ENCODE results near the gene SMAD7.

Gene SMAD7, protein sequence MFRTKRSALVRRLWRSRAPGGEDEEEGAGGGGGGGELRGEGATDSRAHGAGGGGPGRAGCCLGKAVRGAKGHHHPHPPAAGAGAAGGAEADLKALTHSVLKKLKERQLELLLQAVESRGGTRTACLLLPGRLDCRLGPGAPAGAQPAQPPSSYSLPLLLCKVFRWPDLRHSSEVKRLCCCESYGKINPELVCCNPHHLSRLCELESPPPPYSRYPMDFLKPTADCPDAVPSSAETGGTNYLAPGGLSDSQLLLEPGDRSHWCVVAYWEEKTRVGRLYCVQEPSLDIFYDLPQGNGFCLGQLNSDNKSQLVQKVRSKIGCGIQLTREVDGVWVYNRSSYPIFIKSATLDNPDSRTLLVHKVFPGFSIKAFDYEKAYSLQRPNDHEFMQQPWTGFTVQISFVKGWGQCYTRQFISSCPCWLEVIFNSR

DNA sequence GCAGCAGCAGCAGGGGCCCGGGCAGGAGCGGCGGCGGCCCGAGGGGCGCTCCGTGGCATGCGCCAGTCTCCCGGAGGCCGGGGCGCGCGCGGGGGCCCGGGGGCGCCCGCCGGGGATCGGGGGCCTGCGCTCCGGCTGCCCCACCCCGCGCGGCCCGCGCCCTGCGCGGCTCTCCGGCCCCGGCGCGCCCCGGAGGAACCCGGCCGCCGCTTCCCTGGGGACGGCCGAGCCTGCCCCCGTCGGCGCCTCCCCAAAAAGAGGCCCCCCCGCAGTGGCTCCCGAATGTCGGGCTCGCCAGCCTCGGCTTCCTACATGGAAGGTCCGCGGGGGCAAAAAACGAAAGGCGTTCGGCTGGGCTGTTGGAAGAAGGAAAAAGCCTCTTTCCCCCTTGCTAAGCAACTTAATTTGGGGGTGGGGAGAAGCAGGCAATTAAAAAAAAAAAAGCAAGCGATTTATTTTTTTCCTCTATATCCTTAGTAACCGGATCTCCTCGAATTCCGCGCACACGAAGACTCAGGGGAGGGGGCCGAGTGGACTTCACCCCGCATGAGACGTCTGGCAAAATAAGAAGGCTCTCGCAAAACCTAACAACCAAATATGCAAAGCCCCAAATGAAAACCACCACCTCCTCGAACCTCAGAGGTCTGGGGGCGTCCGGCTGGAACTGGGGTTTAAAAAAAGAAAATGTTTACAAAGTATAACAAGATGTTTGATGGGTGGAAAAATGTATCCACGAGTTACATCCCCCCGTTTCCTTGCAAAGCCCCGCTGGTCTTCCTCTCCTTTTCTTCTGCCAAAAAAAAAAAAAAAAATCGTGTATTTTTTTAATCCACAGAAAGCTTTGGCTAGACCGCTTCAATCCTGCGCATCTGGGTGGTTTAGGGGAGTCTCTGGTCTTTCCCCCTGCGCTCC, at the start of gene SMAD7:
Gene SMAD7, minus strand, starts transcription at position 430 of the 912 bp plus-strand sequence. CDS start 541 bp downstream, outside the sequence.
- no peak for DNase-seq (ENCODE audit: low read depth in 2 of 2)

DNA sequence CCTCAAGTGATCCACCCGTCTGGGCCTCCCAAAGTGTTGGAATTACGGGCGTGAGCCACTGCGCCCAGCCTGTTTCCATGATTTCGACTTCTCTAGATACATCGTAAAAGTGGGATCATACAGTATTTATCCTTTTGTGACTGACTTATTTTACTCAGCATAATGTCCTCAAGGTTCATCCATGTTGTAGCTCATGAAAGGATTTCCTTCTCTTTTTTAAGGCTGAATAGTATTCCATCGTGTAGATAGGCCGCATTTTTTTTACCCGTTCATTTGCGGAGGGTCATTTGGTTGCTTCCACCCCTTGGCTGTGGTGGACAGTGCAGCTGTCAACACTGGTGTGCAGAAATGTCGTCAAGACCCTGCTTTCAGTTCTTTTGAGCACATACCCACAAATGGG, 48.8 kb upstream of the SMAD7 start:
- no peak for DNase-seq (ENCODE audit: low read depth in 2 of 2)

DNA sequence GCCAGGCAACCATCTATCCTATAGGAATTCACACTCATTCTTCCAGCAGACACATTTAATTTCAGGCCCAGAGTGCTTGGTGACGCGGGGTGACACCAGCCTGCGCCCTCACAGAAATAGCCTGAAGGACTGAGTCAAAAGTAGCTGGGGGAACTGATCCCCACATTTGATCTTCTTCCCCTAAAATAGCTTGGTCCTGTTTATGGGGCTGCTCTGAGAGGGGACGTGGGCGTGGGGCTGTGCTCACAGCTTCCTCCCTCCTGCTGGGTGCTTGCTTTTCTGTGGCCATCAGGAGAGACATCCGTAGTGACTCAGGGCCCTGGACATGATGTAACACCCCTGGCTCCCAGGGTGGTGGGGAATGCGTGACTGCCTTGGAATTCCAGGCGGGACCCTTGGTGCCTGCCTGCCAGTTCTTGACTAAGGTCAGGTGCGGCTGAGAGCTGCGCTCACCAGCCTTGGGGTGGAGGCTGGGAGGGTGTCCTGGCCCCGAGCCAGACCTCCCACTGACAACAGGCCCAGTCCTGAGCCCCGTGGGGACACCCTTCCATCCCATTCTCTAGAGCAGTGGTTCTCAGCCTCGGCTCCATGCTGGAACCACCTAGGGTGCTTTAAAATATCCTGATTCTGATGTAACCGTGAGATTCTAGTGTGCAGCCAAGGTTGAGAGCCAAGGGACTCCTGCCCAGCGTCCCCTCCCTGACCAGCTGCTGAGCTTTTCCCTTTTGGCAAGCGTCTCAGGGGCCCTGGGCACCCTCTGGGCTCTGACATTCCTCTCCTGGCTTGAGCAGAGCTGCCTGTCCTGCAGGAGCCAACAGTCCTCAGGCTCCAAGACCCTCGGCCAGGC, 47.4 kb upstream of the SMAD7 start:
- DNase-seq (ENCODE audit: low read depth in 2 of 2): no peak

DNA sequence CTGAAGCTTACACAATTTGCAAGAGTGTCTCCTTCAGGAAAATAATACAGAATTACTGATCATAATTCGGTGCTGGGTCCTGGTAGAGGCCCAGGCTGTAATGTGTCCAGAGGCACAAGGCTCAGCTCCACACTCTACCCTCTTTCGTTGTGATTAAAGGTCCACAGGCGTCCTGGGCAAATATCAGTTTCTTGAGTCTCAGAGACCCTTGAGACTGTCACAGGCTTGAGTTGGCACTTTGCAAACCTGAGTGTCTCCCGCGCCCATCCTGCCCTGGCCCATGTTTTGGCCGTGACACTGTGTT, 46.9 kb upstream of the SMAD7 start:
- DNase-seq (ENCODE audit: low read depth in 2 of 2): no peak

DNA sequence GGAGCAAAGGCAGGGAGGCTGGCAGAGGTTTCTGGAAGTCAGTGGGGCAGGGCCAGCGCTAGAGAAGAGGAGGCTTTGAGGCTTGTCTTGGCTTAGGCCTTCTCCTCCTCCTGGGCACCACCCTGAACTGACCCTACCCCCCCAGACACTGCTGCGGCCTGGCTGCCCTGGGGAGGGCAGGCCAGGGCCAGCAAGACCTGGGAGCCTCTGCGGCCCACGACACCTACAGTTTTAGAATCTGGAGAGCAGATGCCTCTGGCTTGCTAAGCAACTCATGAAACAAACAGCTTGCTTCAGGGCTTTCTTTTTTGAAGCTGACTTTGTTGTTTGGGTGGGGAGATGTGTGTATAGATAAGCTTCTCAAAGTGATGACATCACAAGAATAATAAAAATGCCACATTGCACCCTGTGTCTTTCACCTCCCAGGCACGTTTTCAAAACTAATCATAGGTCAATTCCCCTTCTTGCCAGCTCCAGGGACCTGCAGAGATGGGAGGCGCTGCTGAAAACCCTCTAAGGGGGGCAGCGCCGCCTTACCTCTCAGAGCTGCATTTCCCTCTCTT, 46.2 kb upstream of the SMAD7 start:
- no peak for DNase-seq (ENCODE audit: low read depth in 2 of 2)

DNA sequence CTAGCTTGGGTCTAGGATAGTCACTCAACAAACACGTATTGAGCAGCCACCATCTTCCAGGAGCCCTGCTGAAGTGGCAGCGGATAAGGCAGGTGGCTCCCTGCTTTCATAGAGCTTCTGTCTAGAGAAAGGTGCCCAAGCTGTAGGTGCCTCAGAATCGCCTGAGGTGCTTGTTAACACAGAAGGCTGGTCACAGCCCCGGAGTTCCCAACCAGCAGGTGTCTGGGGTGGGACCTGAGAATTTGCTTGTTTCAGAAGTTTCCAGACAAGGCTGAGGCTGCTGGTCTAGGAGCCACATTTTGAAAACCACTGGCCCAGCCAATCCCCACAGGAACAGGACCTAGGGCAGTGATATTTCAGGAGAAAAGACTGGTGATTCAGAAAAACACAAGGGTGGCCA, 45.3 kb upstream of the SMAD7 start:
- DNase-seq (ENCODE audit: low read depth in 2 of 2): no peak

DNA sequence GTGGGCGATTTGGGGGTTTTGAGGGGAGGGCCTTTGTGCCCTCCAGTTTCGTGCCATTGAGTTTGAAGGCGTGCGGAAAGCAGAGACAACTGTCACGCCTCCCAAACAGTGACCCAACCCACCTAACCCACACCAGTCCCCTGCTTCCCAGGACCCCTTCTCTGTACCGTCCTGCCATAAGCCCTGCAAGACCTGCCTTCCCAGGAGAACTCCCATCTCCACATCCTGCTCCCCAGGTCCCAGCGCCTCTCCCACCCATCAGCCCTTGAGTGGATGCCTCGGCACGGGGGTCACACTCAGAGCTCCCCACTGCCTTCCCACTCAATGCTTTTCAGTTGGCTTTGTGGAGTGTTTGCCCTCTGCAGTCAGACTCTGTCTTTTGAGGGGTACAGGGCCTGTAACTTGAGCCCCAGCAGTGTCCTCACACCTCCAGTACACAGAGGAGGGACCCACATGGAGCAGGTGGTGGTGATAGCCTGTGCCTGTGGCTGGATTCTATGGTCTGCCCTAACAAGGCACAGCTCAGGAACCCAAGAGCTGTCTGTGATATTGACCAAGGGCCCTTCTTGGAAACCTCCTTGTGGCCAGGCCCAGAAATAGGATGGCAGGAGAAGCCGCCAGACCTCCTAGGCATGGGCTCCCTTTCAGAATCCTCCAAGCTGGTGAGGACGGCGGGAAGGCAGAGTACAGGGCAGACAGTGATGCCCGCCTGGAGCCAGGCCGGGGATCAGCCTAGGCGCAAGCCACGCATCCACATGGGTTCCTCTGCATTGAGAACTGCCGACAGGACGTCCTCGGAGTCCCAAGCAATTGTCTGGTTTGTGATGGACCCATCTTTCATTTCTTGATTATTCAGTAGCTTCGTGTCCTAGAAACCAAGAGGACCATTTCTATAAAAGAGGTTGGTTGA, 44.4 kb upstream of the SMAD7 start:
- no peak for DNase-seq (ENCODE audit: low read depth in 2 of 2)

DNA sequence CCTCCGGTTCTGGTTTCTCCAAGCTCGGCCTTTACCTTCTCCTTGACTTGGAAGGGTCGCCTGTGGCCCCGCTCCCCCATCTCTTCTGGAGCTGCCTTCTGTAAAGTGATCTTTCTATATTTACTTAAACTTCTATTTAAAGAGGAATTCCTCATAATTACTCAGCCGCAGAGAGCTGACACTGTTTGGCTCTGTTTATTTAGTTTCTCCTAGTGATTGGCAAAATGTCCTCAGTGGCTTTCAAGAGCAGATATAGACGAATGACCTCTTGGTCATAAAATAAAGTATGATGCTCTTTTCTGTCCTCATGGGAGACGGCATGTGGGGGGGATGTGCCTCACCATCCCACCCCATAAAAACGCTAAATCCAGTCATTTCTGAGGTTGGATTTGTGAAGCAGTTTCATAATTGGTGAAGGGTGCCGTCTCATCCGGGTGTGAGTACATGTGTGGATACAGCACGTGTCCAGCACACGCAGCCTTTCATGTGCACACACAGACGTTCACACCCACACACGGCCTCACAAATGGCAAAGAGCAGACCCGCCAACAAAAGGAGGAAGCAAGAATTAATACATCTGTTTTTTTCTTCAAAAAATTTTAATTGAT, 43.4 kb upstream of the SMAD7 start:
- DNase-seq (ENCODE audit: low read depth in 2 of 2): no peak

DNA sequence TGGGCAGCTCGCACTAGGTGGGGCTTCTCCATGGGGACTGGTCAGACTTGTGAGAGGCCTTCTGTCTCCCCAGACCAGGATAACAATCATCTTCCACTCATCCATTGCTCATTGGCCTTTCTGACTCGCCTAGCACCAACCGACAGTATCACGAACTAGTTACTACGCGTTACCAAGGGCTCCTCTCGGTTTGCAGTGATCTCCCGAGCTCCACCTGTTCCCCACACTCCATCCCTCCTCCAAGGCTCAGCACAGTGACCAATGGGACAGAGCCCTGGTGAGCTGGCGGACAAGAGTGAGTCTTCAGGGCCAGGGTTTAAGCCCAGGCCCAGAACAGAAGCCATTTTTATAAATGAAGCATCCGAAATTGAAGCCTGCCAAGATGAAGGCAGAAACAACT, 42.8 kb upstream of the SMAD7 start:
- DNase-seq (ENCODE audit: low read depth in 2 of 2): no peak

DNA sequence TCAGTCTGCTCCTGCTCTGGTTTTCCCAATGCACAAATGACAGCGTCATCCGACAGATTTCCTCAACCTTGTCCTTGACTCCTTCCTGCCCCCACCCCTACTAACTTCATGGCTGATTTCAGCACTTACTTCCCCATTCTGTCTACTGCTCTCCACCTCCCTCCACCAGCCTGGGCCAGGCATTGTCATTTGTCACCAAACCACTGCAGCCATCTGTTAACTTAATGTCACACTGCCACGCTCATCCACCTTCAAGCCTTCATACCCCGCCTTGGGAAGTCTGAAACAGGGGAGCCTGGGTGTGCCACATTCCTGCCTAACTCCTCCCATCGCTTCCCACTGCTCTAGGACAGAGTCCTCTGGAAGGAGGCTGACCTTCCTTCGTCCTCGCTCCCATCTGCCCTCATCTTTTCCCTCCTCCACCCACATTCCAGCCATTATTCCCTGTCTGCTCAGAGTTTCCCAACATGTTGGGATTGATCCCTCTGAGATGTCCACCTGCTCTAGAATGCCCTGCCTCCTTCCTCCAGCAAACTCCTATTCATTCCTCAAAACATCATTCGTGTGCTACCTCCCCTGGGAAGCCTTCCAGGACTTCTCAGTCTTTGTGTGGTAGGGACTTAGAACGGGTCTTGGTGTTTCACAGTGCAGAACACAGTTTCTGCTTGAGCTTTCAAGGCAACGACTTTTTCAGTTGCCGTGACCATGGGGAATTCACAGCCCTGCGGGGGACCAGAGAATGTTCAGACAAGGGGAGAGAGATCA, 42.2 kb upstream of the SMAD7 start:
- no peak for DNase-seq (ENCODE audit: low read depth in 2 of 2)

DNA sequence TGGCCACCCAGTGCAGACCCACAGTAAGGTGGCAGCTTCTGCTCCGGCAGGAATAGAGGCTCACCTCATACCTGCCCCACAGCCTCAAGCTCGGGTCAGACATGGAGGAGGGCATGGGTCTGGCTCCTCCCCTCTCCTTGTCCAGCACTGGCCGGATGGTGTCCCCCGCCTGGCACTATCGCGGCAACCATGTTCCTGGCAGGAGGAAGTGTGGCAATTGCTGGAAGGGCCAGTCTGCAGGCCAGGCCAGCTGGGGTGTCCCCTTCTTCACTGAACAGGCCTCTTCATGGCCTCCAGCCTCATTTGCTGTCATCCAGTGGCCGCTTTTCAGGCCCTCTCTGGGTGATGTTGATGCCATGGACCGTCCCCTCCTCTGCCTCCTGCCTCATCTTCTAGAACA, 41.4 kb upstream of the SMAD7 start:
- no peak for DNase-seq (ENCODE audit: low read depth in 2 of 2)

DNA sequence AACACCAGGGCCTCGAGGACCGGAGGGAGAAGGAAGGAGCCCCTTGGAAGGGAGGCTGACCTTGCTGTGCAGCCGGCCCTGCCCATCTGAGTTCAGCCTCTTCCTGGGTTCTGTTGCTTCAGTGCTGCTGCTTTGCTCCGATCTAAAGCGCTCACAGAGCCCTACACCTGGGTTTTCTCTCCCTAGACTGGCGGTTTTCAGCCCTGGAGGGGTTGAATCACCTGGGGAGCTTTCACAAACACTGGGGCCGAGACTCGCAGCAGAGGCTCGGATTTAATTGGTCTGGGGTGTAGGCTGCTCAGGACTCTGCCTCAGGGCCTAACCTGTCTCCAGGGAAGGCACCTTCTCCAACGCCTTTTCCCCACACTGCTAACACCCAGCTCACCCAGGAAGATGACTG, 40.9 kb upstream of the SMAD7 start:
- DNase-seq (ENCODE audit: low read depth in 2 of 2): no peak

DNA sequence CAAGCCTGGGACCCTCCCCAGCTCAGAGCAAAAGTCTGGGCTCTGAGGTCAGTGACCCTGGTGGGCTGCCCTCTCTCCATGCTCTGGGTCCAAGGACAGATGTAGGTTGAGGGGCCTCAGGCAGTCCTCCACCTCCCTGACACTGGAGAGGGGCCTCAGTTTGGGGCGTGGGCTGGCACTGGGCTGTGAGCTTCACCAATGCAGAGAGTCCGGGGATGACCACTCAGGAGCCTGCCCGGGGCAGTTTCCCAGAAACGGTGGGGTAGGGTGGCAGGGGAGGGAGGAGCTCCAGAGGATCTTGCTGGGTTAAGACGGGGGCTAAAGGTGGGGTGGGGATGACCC, 40.5 kb upstream of the SMAD7 start:
- DNase-seq (ENCODE audit: low read depth in 2 of 2): no peak

DNA sequence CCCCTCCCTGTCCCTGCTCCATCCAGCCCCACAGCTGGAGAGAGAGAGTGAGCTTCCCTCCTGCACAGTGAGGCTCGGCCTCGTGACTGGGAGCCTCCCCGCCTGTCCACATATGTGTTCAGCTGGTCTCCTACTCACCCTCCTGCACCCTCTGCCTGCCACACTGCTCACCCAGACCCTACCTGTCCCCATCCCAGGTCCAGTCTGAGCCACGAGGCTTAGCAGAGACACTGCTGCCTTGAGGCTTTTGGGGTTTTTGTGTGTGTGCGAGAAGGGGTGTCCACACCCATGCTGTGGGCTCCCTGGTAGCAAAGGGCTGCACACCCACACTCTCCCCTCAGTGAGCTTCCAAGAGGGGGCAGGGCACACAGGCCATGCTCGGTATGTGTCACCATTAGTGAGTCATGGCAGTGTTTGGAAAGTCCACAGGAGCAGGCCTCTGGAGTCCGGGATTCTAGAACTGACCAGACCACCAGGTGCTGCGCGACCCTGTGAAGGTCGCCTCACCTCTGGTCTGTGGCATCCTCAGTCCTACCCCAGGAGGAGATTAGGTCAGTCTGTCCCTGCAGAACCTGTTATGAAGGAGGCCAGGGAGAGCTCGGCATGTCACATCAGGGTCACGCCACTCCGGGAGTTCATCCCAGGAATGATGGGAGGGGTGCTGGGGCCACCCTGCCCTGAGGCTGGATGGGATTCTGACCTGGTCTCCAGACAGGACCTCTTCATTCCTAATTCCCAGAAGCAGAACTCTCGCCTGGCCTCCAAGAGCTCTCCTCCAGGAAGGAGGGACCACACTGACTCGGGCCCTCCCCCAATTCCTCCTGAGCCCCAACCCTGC, 39.9 kb upstream of the SMAD7 start:
- no peak for DNase-seq (ENCODE audit: low read depth in 2 of 2)

DNA sequence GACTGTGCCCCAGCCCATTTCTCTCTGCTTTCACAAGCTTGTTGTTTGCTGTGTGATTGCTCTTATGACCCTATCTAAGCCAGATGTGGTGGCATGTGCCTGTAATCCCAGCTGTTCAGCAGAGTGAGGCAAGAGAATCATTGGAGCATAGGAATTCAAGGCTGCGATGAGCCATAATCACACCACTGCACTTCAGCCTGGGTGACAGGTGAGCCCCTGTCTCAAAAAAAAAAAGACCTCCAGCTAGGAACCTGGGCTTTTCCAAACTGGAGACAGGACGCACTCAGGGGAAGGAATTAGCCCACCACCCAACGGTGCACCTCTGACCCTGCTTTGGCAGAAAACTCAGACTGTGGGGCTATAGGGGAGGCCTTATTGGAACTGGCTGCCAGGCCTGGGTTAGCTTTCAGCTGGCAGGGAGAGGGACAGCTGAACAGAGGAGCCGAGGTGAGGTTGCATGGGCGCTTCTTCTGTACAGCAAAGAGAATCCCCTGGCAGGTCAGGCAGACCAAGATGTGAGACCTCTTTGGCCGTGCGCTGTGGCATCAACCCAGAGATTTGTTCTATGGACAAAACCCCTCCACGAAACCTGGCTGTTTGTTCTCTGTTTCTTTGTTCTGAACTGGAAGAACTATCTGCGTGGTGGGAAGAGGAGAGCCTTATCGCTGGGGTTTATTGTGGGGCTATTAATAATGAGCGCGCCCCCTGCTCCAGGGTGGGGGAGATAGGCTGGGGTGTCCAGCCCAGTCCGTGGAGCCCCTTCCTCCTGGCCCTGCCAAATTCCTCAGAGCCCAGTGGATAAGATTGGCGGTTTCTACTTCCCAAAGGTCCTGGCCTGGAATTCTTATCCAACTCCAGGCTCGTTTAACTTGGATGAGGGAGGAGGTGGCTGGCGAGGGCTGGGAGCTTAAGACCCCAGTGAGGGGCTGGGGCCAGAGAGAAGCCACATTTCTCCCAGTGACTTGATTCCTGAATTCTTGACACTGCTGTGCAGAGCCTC, 38.8 kb upstream of the SMAD7 start:
- no peak for DNase-seq (ENCODE audit: low read depth in 2 of 2)

DNA sequence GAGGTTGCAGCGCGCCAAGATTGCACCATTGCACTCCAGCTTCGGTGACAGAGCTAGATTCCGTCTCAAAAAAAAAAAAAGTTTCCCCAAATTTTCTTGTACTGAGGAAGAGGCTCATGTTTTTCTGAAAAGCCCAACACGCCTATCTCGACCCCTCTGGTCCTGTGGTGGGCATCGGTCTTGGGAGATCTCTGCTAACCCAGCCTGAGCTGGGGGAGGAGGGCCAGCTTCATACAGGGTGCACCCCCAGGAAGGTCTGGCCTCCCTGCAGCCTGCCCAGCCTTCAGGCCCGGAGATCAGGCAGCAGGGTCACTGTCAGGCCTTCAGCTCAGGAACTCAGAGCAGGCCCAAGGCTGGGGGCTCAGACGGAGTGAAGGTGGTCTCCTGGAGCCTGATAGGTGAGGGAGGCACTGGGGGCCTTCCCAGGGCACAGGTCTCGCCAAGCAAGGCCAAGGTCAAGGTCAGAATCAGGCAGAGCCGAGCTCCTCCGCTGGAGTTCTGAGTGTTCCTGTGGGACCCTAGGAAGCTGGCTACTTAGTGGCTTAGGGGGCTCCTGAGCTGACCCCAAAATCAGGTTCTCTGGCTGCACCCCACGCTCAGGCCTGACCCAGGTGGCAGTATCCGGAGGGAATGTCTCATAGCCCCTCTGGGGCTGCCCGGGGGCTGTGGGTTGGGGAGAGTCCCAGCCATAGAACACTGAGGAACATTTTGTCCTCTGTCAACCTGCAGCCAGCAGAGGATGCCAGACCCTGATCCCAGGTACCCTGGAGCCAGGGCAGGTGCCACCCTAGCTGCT, 37.9 kb upstream of the SMAD7 start:
- DNase-seq (ENCODE audit: low read depth in 2 of 2): no peak

DNA sequence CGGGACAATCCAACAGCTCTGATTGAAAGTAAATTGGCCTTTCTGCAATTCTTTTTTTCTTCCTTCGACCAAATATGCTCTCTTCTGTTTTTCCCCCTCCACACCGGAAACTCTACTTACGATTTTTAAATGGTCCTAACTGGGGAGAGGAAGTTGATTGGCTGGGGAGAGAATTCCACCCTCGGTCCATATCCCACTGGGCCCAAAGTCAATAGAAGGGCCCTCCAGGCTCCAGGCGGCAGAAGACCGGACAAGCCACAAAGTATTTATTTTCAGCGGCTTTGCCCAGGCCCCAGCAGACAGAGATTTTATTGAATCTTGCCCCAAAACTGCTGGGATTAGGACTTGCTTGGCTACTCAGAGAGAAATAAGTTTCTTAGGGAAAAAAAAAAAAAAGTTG, 37.1 kb upstream of the SMAD7 start:
- no peak for DNase-seq (ENCODE audit: low read depth in 2 of 2)

All from activated CD8-positive, alpha-beta memory T cell treated with anti-CD3 and anti-CD28 coated beads for 4 hours (primary cell).